Measurements from ENCODE around the gene OR6J1. TPM values are rescaled to one million over a fixed set of nuclear protein-coding genes. Genes with fewer than 3 reads are reported as not detected.

Gene OR6J1
- not detected in 2 replicates for total RNA-seq

DNA sequence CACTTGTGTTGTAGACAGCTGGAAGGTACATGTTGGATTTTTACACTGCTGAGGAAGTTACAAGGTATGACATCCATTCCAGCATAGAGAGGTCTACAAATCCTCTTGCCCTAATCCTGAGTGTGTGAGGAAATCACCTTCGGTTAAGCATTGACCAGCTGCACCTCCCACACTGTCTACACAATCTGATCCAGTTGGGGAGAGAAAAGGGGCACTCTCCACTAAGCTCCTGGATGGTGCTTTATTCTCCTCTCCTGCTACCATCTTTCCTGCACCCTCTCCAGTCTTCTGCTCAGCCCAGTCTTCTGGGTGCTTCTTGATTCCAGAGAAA, at the start of gene OR6J1:
OR6J1 (minus strand) TSS at position 48 of the 331 bp plus-strand sequence. CDS start 9,541 bp downstream, outside the sequence.

DNA sequence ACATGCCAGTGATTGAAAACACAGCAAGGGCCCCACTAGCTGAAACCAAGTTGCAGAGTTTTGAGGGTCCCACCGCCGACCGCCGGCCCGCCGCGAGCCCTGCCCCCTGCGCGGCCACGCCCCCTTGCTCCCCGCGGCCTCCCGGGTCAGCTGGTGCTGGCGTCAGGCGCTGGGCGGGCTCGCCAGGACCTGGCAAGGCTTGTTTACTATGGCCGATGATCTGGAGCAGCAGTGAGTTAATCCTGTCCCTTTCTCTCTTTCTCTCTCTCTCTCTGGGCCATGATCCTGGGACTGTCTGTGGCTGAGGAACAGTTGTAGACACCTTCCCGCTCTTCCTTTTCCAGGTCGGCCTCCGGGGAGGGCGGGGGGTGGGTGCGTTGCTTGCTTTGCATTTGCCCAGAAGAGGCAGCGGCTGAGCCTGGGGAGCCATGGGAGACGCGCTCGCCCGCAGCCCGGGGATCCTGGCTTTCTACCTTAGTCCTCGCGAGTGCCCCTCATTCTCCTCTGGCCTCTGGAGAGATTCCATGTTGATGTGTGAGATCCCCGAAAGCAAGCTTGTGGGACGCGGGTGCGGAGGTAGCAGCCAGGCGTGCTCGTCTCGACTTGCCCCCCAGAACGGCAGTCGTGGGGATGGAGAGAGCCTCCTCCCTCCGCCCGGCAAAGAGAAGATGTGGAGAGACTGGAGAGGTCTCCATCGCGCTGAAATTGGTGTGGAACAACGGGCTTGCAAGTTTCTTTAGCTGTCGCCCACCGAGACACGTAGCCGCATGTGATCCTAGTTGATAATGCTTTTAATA, 45.9 kb downstream of the OR6J1 start, which contains the start of gene ABHD4:
ABHD4 (plus strand) TSS at position 202 of the 797 bp plus-strand sequence; CDS start at position 209, 7 bp downstream.

DNA sequence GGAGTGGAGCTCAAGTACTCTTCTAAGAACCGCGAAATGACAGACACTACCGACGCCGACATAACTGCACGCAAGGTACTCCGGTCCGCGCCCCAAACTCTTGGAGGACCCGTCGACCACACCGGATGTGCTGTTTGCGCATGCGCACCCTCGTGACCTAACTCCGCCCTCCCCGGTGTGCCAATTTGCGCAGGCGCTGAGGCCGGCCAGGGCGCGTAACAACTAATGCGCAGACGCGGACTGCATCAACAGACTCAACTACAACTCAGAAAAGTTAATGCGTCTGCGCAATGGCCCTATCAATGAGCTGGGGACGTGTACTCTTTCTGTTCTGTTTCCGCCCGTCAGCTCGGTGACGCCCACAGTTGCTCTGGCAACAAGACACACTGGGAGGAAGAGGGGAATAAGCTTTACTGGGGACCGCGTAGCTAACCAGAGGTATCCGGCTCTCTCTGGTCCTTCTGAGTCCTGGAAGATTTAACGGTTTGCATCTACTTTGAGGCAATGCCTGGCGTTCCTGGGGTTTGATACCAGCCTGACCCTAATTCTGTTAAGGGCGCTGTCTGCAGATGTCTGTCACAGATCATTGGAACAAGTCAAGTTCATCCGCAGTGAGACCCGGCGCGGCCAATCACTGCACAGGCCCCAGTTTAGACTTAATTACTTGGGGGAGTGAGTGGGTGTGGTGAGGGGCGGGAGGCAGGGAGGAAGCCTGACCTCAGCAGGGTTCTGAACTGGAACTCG, 54.9 kb downstream of the OR6J1 start, which contains the start of gene DAD1:
DAD1 (minus strand) TSS at position 129 of the 744 bp plus-strand sequence; CDS start at position 62, 67 bp downstream.

Other genes with a start within 250 kb of the OR6J1 start
- 290 and 309 TPM in 2 replicates for gene DAD1, start 55.1 kb downstream of the OR6J1 start, total RNA-seq
- gene ABHD4, start 46.1 kb downstream of the OR6J1 start, total RNA-seq = 8.1 and 12.5 TPM in 2 replicates
- gene OXA1L, start 122.3 kb upstream of the OR6J1 start, total RNA-seq = 39.6 and 59.2 TPM in 2 replicates
- 1.9 and 2.6 TPM in 2 replicates for gene SLC7A7, start 171.1 kb upstream of the OR6J1 start, total RNA-seq
- gene MRPL52, start 185.5 kb upstream of the OR6J1 start, total RNA-seq = 31.1 and 46.6 TPM in 2 replicates
- gene MMP14, start 192.2 kb upstream of the OR6J1 start, total RNA-seq = 378 and 489 TPM in 2 replicates
- gene LRP10, start 227.4 kb upstream of the OR6J1 start, total RNA-seq = 56.5 and 78.7 TPM in 2 replicates
- 0.12 and 0.26 TPM in 2 replicates for gene REM2, start 238.9 kb upstream of the OR6J1 start, total RNA-seq